ENCODE data around the gene TMEM156.

DNA sequence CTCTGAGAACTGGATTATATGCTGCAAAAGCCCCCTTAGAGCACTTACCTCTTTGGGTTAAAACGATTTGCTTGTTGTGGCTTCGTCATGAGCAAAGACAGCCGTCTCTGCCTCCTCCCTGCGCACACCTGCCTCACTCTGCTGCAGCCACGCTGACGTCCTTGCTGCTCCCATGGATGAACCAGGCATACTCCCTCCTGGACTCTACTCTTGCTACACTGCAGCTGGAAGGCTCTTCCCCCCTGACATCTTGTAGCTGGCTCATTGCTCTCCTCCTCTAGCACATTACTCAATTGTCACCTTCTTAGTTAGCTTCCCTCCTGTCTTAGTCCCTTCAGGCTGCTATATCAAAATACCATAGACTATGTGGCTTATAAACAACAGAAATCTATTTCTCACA, 105.3 kb downstream of the TMEM156 start:
- TF ChIP-seq, protein P1, sequence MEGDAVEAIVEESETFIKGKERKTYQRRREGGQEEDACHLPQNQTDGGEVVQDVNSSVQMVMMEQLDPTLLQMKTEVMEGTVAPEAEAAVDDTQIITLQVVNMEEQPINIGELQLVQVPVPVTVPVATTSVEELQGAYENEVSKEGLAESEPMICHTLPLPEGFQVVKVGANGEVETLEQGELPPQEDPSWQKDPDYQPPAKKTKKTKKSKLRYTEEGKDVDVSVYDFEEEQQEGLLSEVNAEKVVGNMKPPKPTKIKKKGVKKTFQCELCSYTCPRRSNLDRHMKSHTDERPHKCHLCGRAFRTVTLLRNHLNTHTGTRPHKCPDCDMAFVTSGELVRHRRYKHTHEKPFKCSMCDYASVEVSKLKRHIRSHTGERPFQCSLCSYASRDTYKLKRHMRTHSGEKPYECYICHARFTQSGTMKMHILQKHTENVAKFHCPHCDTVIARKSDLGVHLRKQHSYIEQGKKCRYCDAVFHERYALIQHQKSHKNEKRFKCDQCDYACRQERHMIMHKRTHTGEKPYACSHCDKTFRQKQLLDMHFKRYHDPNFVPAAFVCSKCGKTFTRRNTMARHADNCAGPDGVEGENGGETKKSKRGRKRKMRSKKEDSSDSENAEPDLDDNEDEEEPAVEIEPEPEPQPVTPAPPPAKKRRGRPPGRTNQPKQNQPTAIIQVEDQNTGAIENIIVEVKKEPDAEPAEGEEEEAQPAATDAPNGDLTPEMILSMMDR (conservative IDR thresholded peaks at IDR 0.05 in 1 of 2, IDR thresholded peaks at IDR 0.05 in 1 of 2; ENCODE audit: low read depth in 1 of 2, low read length in 2 of 2), result no peak
- TF ChIP-seq EZH2 (IDR thresholded peaks at IDR 0.05; ENCODE audit: low read length, missing control alignments), result no peak

Data from fibroblast of lung (primary cell).